ENCODE measurements around the gene TECR. TPM values are rescaled to one million over a fixed set of nuclear protein-coding genes. Genes with fewer than 3 reads are reported as not detected.

Gene TECR
- total and polyA plus RNA-seq, 2 of the 4 experiments (the other 2 are of a cell fraction) = 46.2 to 81.2 TPM

GRCh38 chr19:14577264-14577663 is 47.9 kb downstream of the TECR start (continued):
- TF ChIP-seq CTCF (conservative IDR thresholded peaks at IDR 0.05; ENCODE audit: low read depth, low read length) (no peak), NFE2L2 (IDR thresholded peaks at IDR 0.05; ENCODE audit: low read depth, low read length) (no peak), BHLHE40 (IDR thresholded peaks at IDR 0.05; ENCODE audit: low read depth, low read length) (no peak)

- in situ Hi-C loops (cut with MboI; ENCODE audit: low sequenced_read_pairs) = loop anchor here (25.0 kb wide), 1 partner anchor 309 kb away; the partner anchor contains the start of gene OR7A17
- dilution Hi-C loops (cut with HindIII; ENCODE audit: low sequenced_read_pairs, unreplicated experiment) = no loop called here
- CTCF ChIA-PET = no interaction called here
Observed at GRCh38 chr19:14577885-14578427, 48.6 kb downstream of the TECR start.

More at GRCh38 chr19:14577885-14578427, 48.6 kb downstream of the TECR start:
- no peaks in the 10 kb centered on the region for H4K20me1 ChIP-seq (ENCODE audit: insufficient read depth, low read length)
- POLR2A ChIA-PET (ENCODE audit: unreplicated experiment) = no interaction called here
- H2AFZ ChIP-seq (replicated peaks; ENCODE audit: low read length, poor library complexity) = peak overlapping the region; percentile 26
- H2BK120ac ChIP-seq (ENCODE audit: low read depth, low read length) = no peak overlapping the region
- H2BK20ac ChIP-seq (ENCODE audit: low read depth, low read length) = no peak overlapping the region
- no peak overlapping the region for H3K4me3 ChIP-seq (ENCODE audit: insufficient read depth, low read depth, low read length)
- DNase-seq (no peak), ATAC-seq (ENCODE audit: low read depth) (no peak)
- no peaks in the 10 kb centered on the region for H3K79me1 ChIP-seq (ENCODE audit: low read depth in 1 of 2, low read length in 2 of 2)
- H3K23ac ChIP-seq (ENCODE audit: low read depth, low read length) = no peak overlapping the region
- no peak overlapping the region for H3K4me2 ChIP-seq (ENCODE audit: low read depth, low read length)
- H3K27ac ChIP-seq (ENCODE audit: insufficient read depth, low read length) = no peak overlapping the region
- no peak overlapping the region for H3K4ac ChIP-seq (ENCODE audit: low read depth, low read length)
- no peaks in the 10 kb centered on the region for H3K9me1 ChIP-seq (ENCODE audit: insufficient read depth, low read length)
- no peak overlapping the region for H3K14ac ChIP-seq (replicated peaks; ENCODE audit: low read depth, low read length)
- no peak overlapping the region for H4K5ac ChIP-seq (ENCODE audit: low read depth, low read length)
- no peak overlapping the region for H3K56ac ChIP-seq (ENCODE audit: extremely low read depth, insufficient read depth, low read length)
- H3K36me3 ChIP-seq (ENCODE audit: control insufficient read depth, insufficient read depth, low read length) = no peaks in the 10 kb centered on the region
- BruUV-seq (replicated peaks) = no TSS peak
- 60% methylated on average over 1 of the region's 6 CpGs; no CpG with 5 or more reads in 1 of the 2 experiments for WGBS, 2 experiments (ENCODE audit: extremely low coverage in 2 of 2, insufficient read length in 1 of 2)
- H3K18ac ChIP-seq (ENCODE audit: low read depth, low read length) = no peak overlapping the region
- no peak overlapping the region for H3K9ac ChIP-seq (ENCODE audit: low read depth, low read length)
- no peaks in the 10 kb centered on the region for H3K27me3 ChIP-seq (ENCODE audit: control insufficient read depth, insufficient read depth, low read length)
- no peak overlapping the region for H2BK15ac ChIP-seq (ENCODE audit: low read depth, low read length)
- no peak overlapping the region for H4K8ac ChIP-seq (ENCODE audit: low read depth in 2 of 2, low read length in 2 of 2)
- H4K91ac ChIP-seq (ENCODE audit: insufficient read depth, low read depth, low read length) = no peak overlapping the region
- H3K9me3 ChIP-seq (ENCODE audit: control insufficient read depth, insufficient read depth, low read length) = no peaks in the 10 kb centered on the region
- no peak overlapping the region for H2AK5ac ChIP-seq (ENCODE audit: low read depth, low read length)
- no peak overlapping the region for H2AK9ac ChIP-seq (replicated peaks; ENCODE audit: low read depth, low read length, poor library complexity)
- H2BK5ac ChIP-seq (ENCODE audit: low read depth, low read length, poor library complexity, severe bottlenecking) = no peak overlapping the region
- no peaks in the 10 kb centered on the region for H3K4me1 ChIP-seq (ENCODE audit: control insufficient read depth, insufficient read depth, low read length)
- intact Hi-C loops (cut with micrococcal nuclease) = no loop called here
- TF ChIP-seq SMC3 (IDR thresholded peaks at IDR 0.05; ENCODE audit: low read depth, low read length) (no peak), NFE2L2 (IDR thresholded peaks at IDR 0.05; ENCODE audit: low read depth, low read length) (no peak), RCOR1 (IDR thresholded peaks at IDR 0.05; ENCODE audit: insufficient replicate concordance, low read length) (no peak), CHD1 (IDR thresholded peaks at IDR 0.05; ENCODE audit: low read depth, low read length) (no peak), USF2 (IDR thresholded peaks at IDR 0.05; ENCODE audit: low read depth, low read length) (no peak), MXI1 (IDR thresholded peaks at IDR 0.05; ENCODE audit: borderline replicate concordance, low read depth, low read length) (no peak), FOS (IDR thresholded peaks at IDR 0.05; ENCODE audit: low read depth, low read length) (no peak), ELK1 (IDR thresholded peaks at IDR 0.05; ENCODE audit: borderline replicate concordance, low read depth, low read length) (no peak), BHLHE40 (IDR thresholded peaks at IDR 0.05; ENCODE audit: low read depth, low read length) (no peak), MAFK (IDR thresholded peaks at IDR 0.05; ENCODE audit: low read depth, low read length) (no peak)

Measured in IMR-90 (cell line).